CD4-positive, alpha-beta memory T cell (primary cell): ENCODE data around the gene IL17RA. TPM values are rescaled to one million over a fixed set of nuclear protein-coding genes. Genes with fewer than 3 reads are reported as not detected.
A peak's percentile ranks its signal among the peaks of the same experiment; 100 is the strongest.

Experiments
- CTCF ChIA-PET: fragments of 350-600 bp; sonication (Branson Sonifier 250); formaldehyde crosslinking; loops from one replicate; lab custom pipeline; 2021; ENCODE audit warnings: inconsistent platforms; ENCODE audit not compliant: partially characterized antibody; lab: Charles Lee
- POLR2A ChIA-PET: fragments of 350-600 bp; sonication (Branson Sonifier 250); formaldehyde crosslinking; loops from one replicate; lab custom pipeline; 2021; ENCODE audit not compliant: partially characterized antibody; lab: Charles Lee
- DNase-seq, 5 donors: peaks; one replicate each; pipeline versions ENCODE4 v3.0.0 to v3.0.0-alpha.2; 2020 to 2022; ENCODE audit warnings: mixed read lengths in 1 of 5
- H3K27ac ChIP-seq: one replicate; pipeline ENCODE4 v1.7.0; 2013; ENCODE audit warnings: low read depth, low read length
- H3K27me3 ChIP-seq: 2 replicates; pipeline ENCODE4 v1.7.0; 2013; ENCODE audit warnings: mild to moderate bottlenecking, low read length, moderate library complexity; ENCODE audit not compliant: insufficient read depth
- H3K36me3 ChIP-seq: 2 replicates; pipeline ENCODE4 v1.7.0; 2013; ENCODE audit warnings: mild to moderate bottlenecking, low read length, moderate library complexity; ENCODE audit not compliant: insufficient read depth
- H3K4me1 ChIP-seq: 2 replicates; pipeline ENCODE4 v1.7.0; 2013; ENCODE audit warnings: mild to moderate bottlenecking, low read length, moderate library complexity; ENCODE audit not compliant: insufficient read depth
- H3K4me3 ChIP-seq, 2 donors: one replicate each; pipeline ENCODE4 v1.7.0; 2013; ENCODE audit warnings: low read length in 2 of 2, mild to moderate bottlenecking in 1 of 2
- H3K9me3 ChIP-seq, 2 donors: one replicate each; pipeline ENCODE4 v1.7.0; 2013; ENCODE audit warnings: low read length in 2 of 2, control low read depth in 1 of 2; ENCODE audit not compliant: control insufficient read depth in 1 of 2
- H3K27ac Mint-ChIP-seq, 7 donors: one replicate each; pipeline ENCODE4 v1.8.0; 2020 to 2021; ENCODE audit warnings: mixed read lengths in 7 of 7, mild to moderate bottlenecking in 6 of 7, inconsistent platforms in 3 of 7, moderate library complexity in 3 of 7
- H3K27me3 Mint-ChIP-seq, 2 donors: one replicate each; pipeline ENCODE4 v1.8.0; 2020 to 2021; ENCODE audit warnings: mixed read lengths in 2 of 2
- H3K36me3 Mint-ChIP-seq, 2 donors: one replicate each; pipeline ENCODE4 v1.8.0; 2020 to 2021; ENCODE audit warnings: mixed read lengths in 2 of 2, inconsistent platforms in 1 of 2, mild to moderate bottlenecking in 1 of 2
- H3K4me1 Mint-ChIP-seq, 4 donors: one replicate each; pipeline ENCODE4 v1.8.0; 2020 to 2021; ENCODE audit warnings: mixed read lengths in 4 of 4, mild to moderate bottlenecking in 1 of 4
- H3K4me3 Mint-ChIP-seq, 8 donors: one replicate each; pipeline ENCODE4 v1.8.0; 2020 to 2021; ENCODE audit warnings: mixed read lengths in 8 of 8, mild to moderate bottlenecking in 7 of 8, moderate library complexity in 6 of 8, inconsistent platforms in 3 of 8
- H3K9me3 Mint-ChIP-seq, 8 donors: one replicate each; pipeline ENCODE4 v1.8.0; 2020 to 2021; ENCODE audit warnings: mixed read lengths in 8 of 8, mild to moderate bottlenecking in 5 of 8, inconsistent platforms in 3 of 8, moderate library complexity in 1 of 8
- intact Hi-C: fragments of 100-400 bp; cut with micrococcal nuclease; formaldehyde crosslinking; loops from one replicate; pipeline ENCODE4 v1.15.1; 2023
- polyA plus RNA-seq, 2 donors: library from polyadenylated mRNA; unstranded; fragments of 300-500 nt; fragmentation: Illumina TruSeq; gene quantifications; one replicate each; pipeline ENCODE4 v1.2.3, GENCODE V29; 2021
- total RNA-seq, 2 experiments: library from RNA; stranded (reverse); gene quantifications; one replicate each; pipeline ENCODE4 v1.2.3, GENCODE V29; 2021

IL17RA gene
- total and polyA plus RNA-seq, 4 experiments from 2014 or later = 19.8 to 77.2 (median 55.7) TPM

GRCh38 chr22:17083811-17084441 is 874 bp upstream of the IL17RA start:
- Histone ChIP-seq H3K9me3 (no peaks in the 10 kb centered on the region), H3K4me3 (no peak overlapping the region), H3K36me3 (no peaks in the 10 kb centered on the region), H3K27me3 (no peaks in the 10 kb centered on the region), H3K27ac (peak overlapping the region; percentile 86), H3K4me1 (peaks cover 40% of the 10 kb centered on the region)
- Mint-ChIP-seq H3K4me3 (peak overlapping the region; percentile 86 to 97 (median 90)), H3K36me3 (peaks cover 0 to 14% of the 10 kb centered on the region in 2 donors), H3K27me3 (no peaks in the 10 kb centered on the region), H3K9me3 (peaks cover 0 to 2% (median 0%) of the 10 kb centered on the region in 8 donors), H3K27ac (peak overlapping the region in 6 of 7 donors; percentile 89 to 96 (median 92)), H3K4me1 (peaks cover 23 to 42% (median 35%) of the 10 kb centered on the region in 4 donors)
- ChIA-PET CTCF (interaction anchor here (0.6 to 2.8 kb wide), 4 partner anchors 10 to 992 kb away, joined by 3 to 15 read pairs (median 3); no protein-coding TSS in a partner anchor), POLR2A (interaction anchor here (1.0 to 6.1 kb wide), 7 partner anchors 9 to 135 kb away, joined by 3 to 75 read pairs (median 5); partner anchors contain the start of genes ADA2 and HDHD5)
- intact Hi-C loops = loop anchor here (1.0 kb wide), 5 partner anchors 9 to 554 kb away; partner anchors contain the start of genes ADA2, BCL2L13 and HDHD5
- DNase-seq = no peak

- H3K27me3 Mint-ChIP-seq = no peaks in the 10 kb centered on the region
- H3K4me3 ChIP-seq = peak overlapping the region; percentile 58 to 86
- H3K27ac Mint-ChIP-seq = peak overlapping the region; percentile 93 to 97 (median 95)
- H3K27me3 ChIP-seq = no peaks in the 10 kb centered on the region
- peaks cover 56% of the 10 kb centered on the region for H3K4me1 ChIP-seq
- H3K27ac ChIP-seq = peak overlapping the region; percentile 86
- ChIA-PET POLR2A (interaction anchor here (0.6 to 6.1 kb wide), 9 partner anchors 11 to 282 kb away, joined by 3 to 75 read pairs (median 6); partner anchors contain the start of genes ADA2 and HDHD5), CTCF (interaction anchor here (1.0 to 1.1 kb wide), 2 partner anchors 30 to 86 kb away, joined by 3 to 4 read pairs; no protein-coding TSS in a partner anchor)
- H3K9me3 ChIP-seq = no peaks in the 10 kb centered on the region
- H3K4me1 Mint-ChIP-seq = peaks cover 31 to 58% (median 47%) of the 10 kb centered on the region in 4 donors
- peak in 4 of 5 donors; percentile 8 to 20 (median 14) for DNase-seq
- intact Hi-C loops = loop anchor here (2.0 to 5.0 kb wide), 3 partner anchors 21 to 991 kb away; partner anchors contain the start of genes PEX26 and TMEM121B
- H3K9me3 Mint-ChIP-seq = peaks cover 0 to 2% (median 0%) of the 10 kb centered on the region in 8 donors
- peak overlapping the region; percentile 88 to 99 (median 96) for H3K4me3 Mint-ChIP-seq
- no peaks in the 10 kb centered on the region for H3K36me3 ChIP-seq
- peaks cover 2 to 15% of the 10 kb centered on the region in 2 donors for H3K36me3 Mint-ChIP-seq
Measured at GRCh38 chr22:17085277-17086181, 729 bp downstream of the IL17RA start.

GRCh38 chr22:17086296-17086695 is 1.5 kb downstream of the IL17RA start:
- ChIA-PET POLR2A (interaction anchor here (0.7 to 6.1 kb wide), 11 partner anchors 11 to 180 kb away, joined by 3 to 75 read pairs (median 5); partner anchors contain the start of genes ADA2, HDHD5 and TMEM121B), CTCF (interaction anchor here (1.0 to 4.2 kb wide), 9 partner anchors 9 to 415 kb away, joined by 3 to 15 read pairs (median 5); no protein-coding TSS in a partner anchor)
- Histone ChIP-seq H3K27ac (peak overlapping the region; percentile 86), H3K4me1 (peaks cover 63% of the 10 kb centered on the region), H3K4me3 (peak overlapping the region; percentile 32 to 58), H3K36me3 (no peaks in the 10 kb centered on the region), H3K27me3 (no peaks in the 10 kb centered on the region), H3K9me3 (no peaks in the 10 kb centered on the region)
- Mint-ChIP-seq H3K27me3 (no peaks in the 10 kb centered on the region), H3K36me3 (peaks cover 7 to 18% of the 10 kb centered on the region in 2 donors), H3K4me1 (peaks cover 37 to 66% (median 53%) of the 10 kb centered on the region in 4 donors), H3K4me3 (peak overlapping the region; percentile 88 to 99 (median 96)), H3K27ac (peak overlapping the region; percentile 93 to 97 (median 95)), H3K9me3 (peaks cover 0 to 2% (median 0%) of the 10 kb centered on the region in 8 donors)
- intact Hi-C loops = loop anchor here (2.0 to 5.0 kb wide), 3 partner anchors 21 to 991 kb away; partner anchors contain the start of genes PEX26 and TMEM121B
- DNase-seq = peak in 2 of 5 donors; percentile 10 to 16

- DNase-seq = peak in 4 of 5 donors; percentile 5 to 35 (median 13)
- H3K4me1 ChIP-seq = peaks cover 70% of the 10 kb centered on the region
Measured at GRCh38 chr22:17086788-17087497, 2.1 kb downstream of the IL17RA start.

GRCh38 chr22:17087498-17088131 is 2.8 kb downstream of the IL17RA start:
- Histone ChIP-seq H3K4me3 (peak overlapping the region; percentile 32 to 58), H3K9me3 (no peaks in the 10 kb centered on the region), H3K4me1 (peaks cover 76% of the 10 kb centered on the region), H3K27me3 (no peaks in the 10 kb centered on the region), H3K36me3 (no peaks in the 10 kb centered on the region), H3K27ac (peak overlapping the region; percentile 86)
- CTCF ChIA-PET = interaction anchor here (0.7 to 4.2 kb wide), 10 partner anchors 8 to 414 kb away, joined by 3 to 15 read pairs (median 5); no protein-coding TSS in a partner anchor
- POLR2A ChIA-PET = interaction anchor here (1.0 to 6.1 kb wide), 12 partner anchors 9 to 90 kb away, joined by 3 to 75 read pairs (median 7); partner anchors contain the start of gene HDHD5
- Mint-ChIP-seq H3K4me1 (peaks cover 44 to 79% (median 65%) of the 10 kb centered on the region in 4 donors), H3K36me3 (peaks cover 7 to 18% of the 10 kb centered on the region in 2 donors), H3K27ac (peak overlapping the region; percentile 93 to 97 (median 95)), H3K9me3 (peaks cover 0 to 2% (median 0%) of the 10 kb centered on the region in 8 donors), H3K4me3 (peak overlapping the region; percentile 88 to 99 (median 96)), H3K27me3 (no peaks in the 10 kb centered on the region)
- DNase-seq = peak; percentile 75 to 83 (median 81)
- intact Hi-C loops = loop anchor here (2.0 to 5.0 kb wide), 3 partner anchors 19 to 989 kb away; partner anchors contain the start of genes PEX26 and TMEM121B

More at GRCh38 chr22:17086788-17087497, 2.1 kb downstream of the IL17RA start:
- CTCF ChIA-PET = interaction anchor here (0.7 to 4.2 kb wide), 9 partner anchors 8 to 415 kb away, joined by 3 to 15 read pairs (median 5); no protein-coding TSS in a partner anchor
- peaks cover 7 to 18% of the 10 kb centered on the region in 2 donors for H3K36me3 Mint-ChIP-seq
- intact Hi-C loops = loop anchor here (2.0 to 5.0 kb wide), 3 partner anchors 20 to 990 kb away; partner anchors contain the start of genes PEX26 and TMEM121B
- no peaks in the 10 kb centered on the region for H3K27me3 Mint-ChIP-seq
- H3K27ac Mint-ChIP-seq = peak overlapping the region; percentile 93 to 97 (median 95)
- POLR2A ChIA-PET = interaction anchor here (0.7 to 6.1 kb wide), 12 partner anchors 9 to 85 kb away, joined by 3 to 75 read pairs (median 5); partner anchors contain the start of genes HDHD5 and TMEM121B
- Histone ChIP-seq H3K27ac (peak overlapping the region; percentile 86), H3K36me3 (no peaks in the 10 kb centered on the region), H3K4me3 (peak overlapping the region; percentile 32 to 58), H3K9me3 (no peaks in the 10 kb centered on the region), H3K27me3 (no peaks in the 10 kb centered on the region)
- H3K4me1 Mint-ChIP-seq = peaks cover 41 to 73% (median 59%) of the 10 kb centered on the region in 4 donors
- H3K9me3 Mint-ChIP-seq = peaks cover 0 to 2% (median 0%) of the 10 kb centered on the region in 8 donors
- H3K4me3 Mint-ChIP-seq = peak overlapping the region; percentile 88 to 99 (median 96)
